Memory B cell (primary cell): ENCODE measurements around the gene LGALS16.
"Not testable (repeated sequence)": the region's sequence is repeated elsewhere in the genome, so short reads cannot be mapped to it uniquely, and the experiment has no call there.

Source experiments
- ATAC-seq: fragments of 150-1000 bp; cut with Tn5 transposase; 2 replicates; pipeline ENCODE4 v1.10.0; 2021; ENCODE audit warnings: low read depth, mild to moderate bottlenecking, moderate library complexity
- DNase-seq, 2 donors: peaks; one replicate each; pipeline ENCODE4 v3.0.0; 2022; ENCODE audit warnings: low spot score in 2 of 2
- H3K27ac Mint-ChIP-seq: one replicate; pipeline ENCODE4 v1.8.0; 2022; ENCODE audit warnings: mild to moderate bottlenecking, moderate library complexity, mixed read lengths
- H3K27me3 Mint-ChIP-seq: one replicate; pipeline ENCODE4 v1.8.0; 2022; ENCODE audit warnings: mixed read lengths
- H3K36me3 Mint-ChIP-seq: one replicate; pipeline ENCODE4 v1.8.0; 2022; ENCODE audit warnings: mild to moderate bottlenecking, mixed read lengths
- H3K4me1 Mint-ChIP-seq: one replicate; pipeline ENCODE4 v1.8.0; 2022; ENCODE audit warnings: mixed read lengths
- H3K4me3 Mint-ChIP-seq: one replicate; pipeline ENCODE4 v1.8.0; 2022; ENCODE audit warnings: mild to moderate bottlenecking, moderate library complexity, mixed read lengths
- H3K9me3 Mint-ChIP-seq: one replicate; pipeline ENCODE4 v1.8.0; 2022; ENCODE audit warnings: mixed read lengths

The LGALS16 gene

DNA sequence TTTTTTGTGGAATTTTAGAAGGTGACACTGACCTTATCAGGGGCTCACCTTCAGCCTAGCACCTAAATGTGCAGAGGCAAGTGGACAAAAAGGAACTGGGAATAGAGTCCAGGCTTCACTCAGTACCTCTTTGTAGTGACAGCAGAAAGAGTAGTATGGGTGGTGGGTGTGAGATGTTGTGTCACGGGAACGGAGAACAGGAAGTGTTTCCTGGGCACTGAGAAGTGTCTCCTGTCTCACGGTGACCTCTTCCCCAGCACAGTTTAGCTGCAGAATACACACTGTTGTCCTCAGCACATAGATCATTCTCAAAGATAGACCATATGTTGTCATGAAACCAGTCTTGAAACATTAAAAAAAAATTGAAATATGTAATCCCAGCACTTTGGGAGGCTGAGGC lies 31.0 kb downstream of the LGALS16 start:
- H3K36me3 Mint-ChIP-seq: no peaks in the 10 kb centered on the region
- H3K27ac Mint-ChIP-seq: no peak overlapping the region
- peaks cover 8% of the 10 kb centered on the region for H3K27me3 Mint-ChIP-seq
- DNase-seq: no peak
- peaks cover 4% of the 10 kb centered on the region for H3K4me1 Mint-ChIP-seq
- no peak overlapping the region for H3K4me3 Mint-ChIP-seq
- no peak for ATAC-seq
- H3K9me3 Mint-ChIP-seq: peaks cover 2% of the 10 kb centered on the region

DNA sequence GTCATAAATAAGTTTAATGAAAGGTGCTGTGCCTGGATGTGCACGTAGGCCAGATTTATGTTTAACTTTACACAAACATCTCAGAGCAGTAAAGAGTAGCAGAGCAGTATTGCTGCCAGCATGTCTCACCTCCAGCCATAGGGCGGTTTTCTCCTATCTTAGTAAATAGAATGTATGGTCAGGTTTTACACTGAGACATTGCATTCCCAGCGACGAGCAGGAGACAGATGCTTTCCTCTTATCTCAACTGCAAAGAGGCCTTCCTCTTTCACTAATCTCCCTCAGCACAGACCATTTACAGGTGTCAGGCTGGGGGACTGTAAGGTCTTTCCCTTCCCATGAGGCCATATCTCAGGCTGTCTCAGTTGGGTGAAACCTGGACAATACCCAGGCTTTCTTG lies 32.9 kb downstream of the LGALS16 start:
- not testable (repeated sequence) for H3K36me3 Mint-ChIP-seq, ATAC-seq, H3K9me3 Mint-ChIP-seq

GRCh38 chr19:39692166-39692565 lies 36.5 kb downstream of the LGALS16 start:
- Mint-ChIP-seq H3K9me3 (peaks cover 2% of the 10 kb centered on the region), H3K4me1 (peaks cover 4% of the 10 kb centered on the region)

More for the DNA sequence above, 32.9 kb downstream of the LGALS16 start:
- not testable (repeated sequence) for H3K4me3 Mint-ChIP-seq, DNase-seq, H3K27ac Mint-ChIP-seq, H3K4me1 Mint-ChIP-seq
- peaks cover 16% of the 10 kb centered on the region for H3K27me3 Mint-ChIP-seq

GRCh38 chr19:39692822-39693221 lies 37.1 kb downstream of the LGALS16 start:
- peaks cover 24% of the 10 kb centered on the region for H3K27me3 Mint-ChIP-seq
- no peak overlapping the region for H3K4me3 Mint-ChIP-seq
- ATAC-seq (no peak), DNase-seq (no peak)
- no peak overlapping the region for H3K27ac Mint-ChIP-seq
- H3K9me3 Mint-ChIP-seq: peaks cover 2% of the 10 kb centered on the region
- H3K4me1 Mint-ChIP-seq: peaks cover 4% of the 10 kb centered on the region
- no peaks in the 10 kb centered on the region for H3K36me3 Mint-ChIP-seq

More at GRCh38 chr19:39692166-39692565, 36.5 kb downstream of the LGALS16 start:
- DNase-seq (no peak), ATAC-seq (no peak)
- Mint-ChIP-seq H3K27ac (no peak overlapping the region), H3K36me3 (no peaks in the 10 kb centered on the region), H3K4me3 (no peak overlapping the region), H3K27me3 (peaks cover 24% of the 10 kb centered on the region)

DNA sequence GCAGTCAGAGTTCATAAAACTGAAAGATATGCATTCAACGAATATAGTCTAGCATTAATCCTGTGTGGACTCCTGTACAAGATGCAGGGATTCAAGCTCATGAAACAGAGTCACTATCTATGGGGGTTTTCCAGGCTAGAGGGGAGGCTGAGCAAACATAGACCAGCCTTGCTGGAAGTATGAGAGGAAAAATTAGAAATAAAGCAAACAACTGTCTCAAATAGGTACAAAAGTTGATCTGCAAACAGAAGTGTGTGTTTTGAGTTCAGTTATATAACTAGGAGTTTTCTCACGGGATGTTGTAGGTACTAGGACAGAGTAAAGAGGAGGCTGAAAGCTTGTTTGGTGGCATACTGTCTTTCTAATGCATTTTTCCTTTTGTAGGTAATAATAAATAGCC lies 40.0 kb downstream of the LGALS16 start:
- Mint-ChIP-seq H3K4me3 (no peak overlapping the region), H3K36me3 (no peaks in the 10 kb centered on the region), H3K9me3 (no peaks in the 10 kb centered on the region), H3K4me1 (no peaks in the 10 kb centered on the region), H3K27me3 (peaks cover 28% of the 10 kb centered on the region), H3K27ac (no peak overlapping the region)
- ATAC-seq: no peak
- DNase-seq: no peak

- DNase-seq: no peak
- Mint-ChIP-seq H3K9me3 (no peaks in the 10 kb centered on the region), H3K4me3 (no peak overlapping the region), H3K36me3 (no peaks in the 10 kb centered on the region), H3K4me1 (no peaks in the 10 kb centered on the region), H3K27ac (no peak overlapping the region), H3K27me3 (peaks cover 30% of the 10 kb centered on the region)
- no peak for ATAC-seq
These were observed 40.7 kb downstream of the LGALS16 start for GRCh38 chr19:39696387-39696786.

- Mint-ChIP-seq H3K4me3 (no peak overlapping the region), H3K27ac (no peak overlapping the region), H3K9me3 (no peaks in the 10 kb centered on the region), H3K27me3 (peaks cover 30% of the 10 kb centered on the region), H3K4me1 (no peaks in the 10 kb centered on the region), H3K36me3 (no peaks in the 10 kb centered on the region)
- DNase-seq (no peak), ATAC-seq (no peak)
These were observed 42.8 kb downstream of the LGALS16 start for GRCh38 chr19:39698535-39698934.

GRCh38 chr19:39701291-39701690 lies 45.6 kb downstream of the LGALS16 start:
- DNase-seq (no peak), ATAC-seq (peak; percentile 15)
- Mint-ChIP-seq H3K4me1 (no peaks in the 10 kb centered on the region), H3K36me3 (no peaks in the 10 kb centered on the region), H3K4me3 (no peak overlapping the region), H3K9me3 (no peaks in the 10 kb centered on the region), H3K27ac (no peak overlapping the region), H3K27me3 (peaks cover 24% of the 10 kb centered on the region)

GRCh38 chr19:39704181-39705044 lies 48.7 kb downstream of the LGALS16 start, which contains the start of gene LGALS14:
LGALS14 (plus strand) TSS chr19:39704481; CDS start chr19:39704529, 48 bp downstream.
- no peak within 1 kb of the TSS for H3K27ac Mint-ChIP-seq
- no peaks in the 10 kb centered on the region for H3K4me1 Mint-ChIP-seq
- ATAC-seq (no peak), DNase-seq (no peak)
- H3K4me3 Mint-ChIP-seq: no peak within 1 kb of the TSS
- no peaks in the 10 kb centered on the region for H3K9me3 Mint-ChIP-seq
- peaks cover 25% of the 10 kb centered on the region for H3K27me3 Mint-ChIP-seq
- H3K36me3 Mint-ChIP-seq: no peaks in the 10 kb centered on the region

DNA sequence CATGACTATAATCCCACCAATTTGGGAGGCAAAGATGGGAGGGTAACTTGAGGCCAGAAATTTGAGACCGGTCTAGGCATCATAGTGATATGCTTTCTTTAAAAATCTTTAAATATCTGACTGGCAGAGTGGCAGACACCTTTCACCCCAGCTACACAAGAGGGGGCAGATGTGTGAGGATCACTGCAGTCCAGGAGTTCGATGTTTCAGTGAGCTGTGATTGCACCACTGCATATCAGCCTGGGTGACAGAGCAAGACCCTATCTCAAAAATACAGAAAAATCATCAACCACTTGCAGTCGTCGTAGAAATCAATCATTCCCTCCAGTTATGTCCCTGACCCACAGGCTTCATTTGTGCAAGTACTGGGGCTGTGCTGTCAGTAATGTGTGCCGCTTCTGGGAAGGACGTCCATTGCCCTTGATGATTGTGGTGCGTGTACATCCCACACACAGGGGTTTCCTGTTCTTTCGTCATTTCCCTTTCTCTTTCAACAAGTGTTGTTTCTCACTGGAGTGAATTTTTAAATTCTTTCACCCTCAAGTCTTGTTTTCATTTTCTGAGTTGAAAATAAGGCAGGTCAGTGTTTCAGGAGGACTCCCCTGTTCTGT lies 50.0 kb downstream of the LGALS16 start:
- no peak for DNase-seq
- no peak overlapping the region for H3K4me3 Mint-ChIP-seq
- H3K4me1 Mint-ChIP-seq: no peaks in the 10 kb centered on the region
- no peak overlapping the region for H3K27ac Mint-ChIP-seq
- H3K9me3 Mint-ChIP-seq: no peaks in the 10 kb centered on the region
- H3K27me3 Mint-ChIP-seq: peaks cover 25% of the 10 kb centered on the region
- H3K36me3 Mint-ChIP-seq: no peaks in the 10 kb centered on the region
- ATAC-seq: no peak

DNA sequence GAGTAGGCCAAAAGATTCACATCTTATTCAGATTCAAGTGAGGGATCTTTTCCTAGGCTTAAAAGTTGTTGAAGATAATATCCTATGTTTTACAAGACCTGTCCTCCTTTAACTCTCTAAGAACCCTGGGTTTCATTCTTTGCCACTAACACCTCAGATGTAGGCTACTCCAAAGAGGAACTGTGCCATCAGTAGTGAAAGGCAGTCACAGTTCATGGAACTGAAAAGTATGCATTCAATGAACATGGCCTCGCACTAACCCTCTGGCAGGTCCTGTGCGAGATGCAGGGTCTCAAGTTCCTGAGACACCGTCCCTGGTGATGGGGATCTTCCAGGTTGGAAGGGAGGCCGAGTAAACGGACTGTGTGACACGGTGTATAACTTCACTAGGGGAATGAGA lies 52.9 kb downstream of the LGALS16 start:
- DNase-seq: no peak
- no peak overlapping the region for H3K27ac Mint-ChIP-seq
- H3K9me3 Mint-ChIP-seq: no peaks in the 10 kb centered on the region
- no peak overlapping the region for H3K4me3 Mint-ChIP-seq
- peaks cover 16% of the 10 kb centered on the region for H3K27me3 Mint-ChIP-seq
- no peaks in the 10 kb centered on the region for H3K4me1 Mint-ChIP-seq
- no peaks in the 10 kb centered on the region for H3K36me3 Mint-ChIP-seq
- no peak for ATAC-seq

DNA sequence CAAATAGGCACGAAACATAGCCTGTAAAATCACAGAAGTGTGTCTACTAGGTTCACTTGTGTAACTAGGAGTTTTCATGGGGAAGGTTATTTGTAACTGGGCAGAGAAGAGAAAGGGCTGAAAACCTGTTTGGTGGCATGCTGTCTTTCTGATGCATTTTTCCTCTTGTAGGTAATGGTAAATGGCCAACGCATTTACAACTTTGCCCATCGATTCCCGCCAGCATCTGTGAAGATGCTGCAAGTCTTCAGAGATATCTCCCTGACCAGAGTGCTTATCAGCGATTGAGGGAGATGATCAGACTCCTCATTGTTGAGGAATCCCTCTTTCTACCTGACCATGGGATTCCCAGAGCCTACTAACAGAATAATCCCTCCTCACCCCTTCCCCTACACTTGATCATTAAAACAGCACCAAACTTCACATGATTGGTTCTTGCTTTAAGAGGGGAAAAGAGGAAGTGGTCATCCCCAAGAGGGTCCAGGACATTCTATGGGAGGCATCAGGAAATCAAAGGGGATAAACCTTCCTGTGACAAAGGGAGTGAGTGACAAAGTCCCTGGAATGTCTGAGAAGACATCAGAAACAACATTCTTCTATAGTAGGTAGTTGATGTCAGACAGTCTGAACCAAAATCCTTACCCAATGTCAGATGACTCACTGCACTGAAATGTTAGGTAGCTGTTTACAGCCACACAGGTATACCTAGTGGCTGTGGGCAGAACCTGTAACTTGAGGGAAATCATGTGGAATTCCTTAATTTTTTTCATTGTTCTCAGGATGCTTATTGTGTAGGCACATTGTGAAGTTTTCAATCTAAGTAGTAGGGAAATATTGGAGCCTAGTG lies 53.5 kb downstream of the LGALS16 start:
- H3K4me1 Mint-ChIP-seq: no peaks in the 10 kb centered on the region
- no peak overlapping the region for H3K4me3 Mint-ChIP-seq
- no peaks in the 10 kb centered on the region for H3K36me3 Mint-ChIP-seq
- H3K27ac Mint-ChIP-seq: no peak overlapping the region
- DNase-seq (no peak), ATAC-seq (no peak)
- H3K27me3 Mint-ChIP-seq: peaks cover 16% of the 10 kb centered on the region
- no peaks in the 10 kb centered on the region for H3K9me3 Mint-ChIP-seq
